GM21526 (cell line): ENCODE measurements around the gene HMGN2.
A peak's percentile ranks its signal among the peaks of the same experiment; 100 is the strongest.

Source experiments
- ATAC-seq: cut with Tn5 transposase; IDR thresholded peaks from one replicate; pipeline ENCODE4 v1.9.1; 2021; ENCODE audit warnings: moderate library complexity; ENCODE audit not compliant: unreplicated experiment, low FRiP score

Gene HMGN2

DNA sequence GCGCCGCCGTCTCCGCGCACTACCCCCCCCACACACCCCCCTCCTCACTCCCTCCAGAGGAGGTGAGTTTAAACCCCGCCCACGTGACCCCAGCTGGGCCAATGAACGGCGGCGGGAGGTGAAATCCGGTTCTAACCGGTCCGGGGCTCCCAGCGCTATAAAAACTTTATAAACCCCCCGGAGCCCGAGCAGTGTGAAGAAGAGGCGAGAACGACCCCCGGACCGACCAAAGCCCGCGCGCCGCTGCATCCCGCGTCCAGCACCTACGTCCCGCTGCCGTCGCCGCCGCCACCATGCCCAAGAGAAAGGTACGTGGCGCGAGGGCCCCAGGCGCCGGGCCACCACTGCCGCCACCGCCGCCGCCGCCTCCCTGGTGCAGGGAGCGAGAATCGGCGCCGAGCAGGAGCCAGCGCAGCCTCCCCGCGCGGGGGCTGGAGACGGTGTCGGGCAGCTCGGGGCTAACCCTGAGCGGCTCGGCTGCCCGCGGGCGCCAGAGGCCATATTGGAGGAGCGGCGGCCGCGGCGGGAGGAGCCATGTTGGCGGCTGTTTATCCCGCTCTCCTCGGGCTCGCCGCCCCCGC lies at the start of gene HMGN2:
HMGN2 (plus strand) TSS at position 121 of the 581 bp plus-strand sequence; CDS start at position 294, 173 bp downstream.
- ATAC-seq: peak; percentile 54

DNA sequence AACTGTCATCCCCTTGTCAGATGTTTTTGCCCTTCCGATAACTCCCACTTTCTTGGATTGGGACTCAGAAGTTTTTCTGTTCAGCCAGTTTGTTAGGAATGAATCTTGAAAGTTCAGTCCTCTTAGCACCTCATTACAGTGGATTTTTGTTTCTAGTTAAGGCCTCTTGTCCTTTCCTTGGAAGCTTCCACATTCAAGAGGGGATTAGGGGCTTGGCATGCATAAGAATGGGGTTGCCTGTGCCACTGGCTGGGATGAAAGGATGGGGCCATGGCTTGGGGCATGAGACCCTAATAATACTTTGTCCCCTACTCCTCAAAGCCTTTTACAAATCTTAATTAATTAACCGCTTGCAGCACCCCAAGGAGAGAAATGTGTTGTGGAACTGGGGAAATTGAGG lies 42.5 kb upstream of the HMGN2 start:
- ATAC-seq: no peak

GRCh38 chr1:26431979-26432695 lies 40.1 kb upstream of the HMGN2 start, which contains the start of gene DHDDS:
Gene DHDDS, plus strand, starts transcription at chr1:26432321. Its CDS starts 625 bp downstream, at chr1:26432946.
- ATAC-seq: peak; percentile 89

- no peak for ATAC-seq
Measured at GRCh38 chr1:26432793-26433192, 39.4 kb upstream of the HMGN2 start.

DNA sequence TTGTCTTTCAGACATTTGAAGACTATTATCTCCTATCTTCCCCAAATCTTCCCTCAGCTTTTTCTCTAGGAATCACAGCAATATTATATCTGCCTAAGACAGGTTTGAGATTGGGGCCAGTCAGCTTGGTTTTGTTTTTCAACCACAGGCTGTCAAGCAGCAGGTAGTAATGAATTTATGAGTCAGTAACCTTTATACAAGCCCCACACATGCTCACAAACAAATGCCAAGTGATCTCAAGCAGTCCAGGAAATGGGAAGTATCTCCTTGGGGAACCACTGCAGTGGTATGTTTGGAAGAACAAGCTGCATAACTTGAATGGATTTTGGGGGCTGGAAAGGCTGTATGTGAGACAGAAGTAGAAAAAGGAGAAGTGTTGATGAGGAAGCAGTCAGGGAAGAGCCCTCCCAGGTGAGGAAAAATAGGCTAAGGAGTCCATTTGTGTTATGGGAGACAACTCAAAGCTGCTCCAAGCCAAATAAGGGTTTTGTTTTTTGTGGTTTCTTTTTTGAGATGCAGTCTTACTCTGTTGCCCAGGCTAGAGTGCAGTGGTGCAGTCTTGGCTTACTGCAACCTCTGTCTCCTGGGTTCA lies 38.0 kb upstream of the HMGN2 start:
- ATAC-seq: no peak

DNA sequence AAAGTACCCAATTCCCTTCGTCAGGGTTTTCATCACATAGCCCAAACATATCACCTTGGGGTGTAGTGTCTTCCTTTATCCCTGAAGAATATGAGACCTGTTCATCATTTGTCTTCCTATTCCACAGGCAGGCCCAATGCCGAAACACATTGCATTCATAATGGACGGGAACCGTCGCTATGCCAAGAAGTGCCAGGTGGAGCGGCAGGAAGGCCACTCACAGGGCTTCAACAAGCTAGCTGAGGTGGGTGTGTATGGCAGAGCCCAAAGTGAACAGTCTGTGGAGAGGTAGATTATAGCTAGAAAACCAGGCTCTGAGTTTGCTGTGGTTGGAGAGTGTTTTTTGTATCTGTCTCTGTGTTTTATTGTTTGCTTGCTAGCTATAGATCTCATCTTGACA lies 34.2 kb upstream of the HMGN2 start:
- ATAC-seq: no peak

DNA sequence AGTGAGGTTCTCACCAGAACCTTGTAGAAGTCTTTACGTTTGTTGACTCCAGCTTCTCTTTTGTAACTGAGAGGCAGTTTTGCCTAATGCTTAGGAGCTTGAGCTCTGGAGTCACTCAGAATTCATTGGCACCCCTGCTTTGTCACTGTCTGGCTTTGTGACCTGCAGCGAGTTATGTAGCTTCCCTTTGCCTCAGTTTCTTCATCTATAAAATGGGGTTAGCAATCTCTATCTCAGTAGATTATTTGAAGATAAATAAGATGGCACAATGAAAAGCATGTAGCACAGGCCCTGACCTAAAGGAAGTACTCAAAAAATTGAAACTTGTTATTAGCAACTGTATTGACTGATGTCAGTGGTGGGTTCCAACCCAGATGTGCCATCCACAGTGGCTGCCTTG lies 32.0 kb upstream of the HMGN2 start:
- no peak for ATAC-seq

DNA sequence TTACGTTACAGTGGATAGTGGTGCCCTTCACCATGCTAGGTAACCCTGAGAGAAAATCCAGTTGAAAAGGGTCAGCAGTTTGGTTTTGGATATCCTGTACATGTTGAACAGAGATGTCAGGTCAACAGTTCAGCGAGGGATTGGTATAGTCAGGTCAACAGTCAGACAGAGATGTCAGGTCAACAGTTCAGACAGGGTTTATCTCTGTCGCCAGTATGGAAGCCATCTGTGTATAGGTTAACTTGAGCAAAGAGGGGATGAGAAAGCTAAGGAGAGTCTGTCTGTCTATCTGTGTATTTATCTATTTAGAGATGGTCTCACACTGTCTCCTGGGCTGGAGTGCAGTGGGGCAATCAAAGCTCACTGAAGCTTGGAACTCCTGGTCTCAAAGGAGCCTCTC lies 22.4 kb upstream of the HMGN2 start:
- ATAC-seq: no peak

DNA sequence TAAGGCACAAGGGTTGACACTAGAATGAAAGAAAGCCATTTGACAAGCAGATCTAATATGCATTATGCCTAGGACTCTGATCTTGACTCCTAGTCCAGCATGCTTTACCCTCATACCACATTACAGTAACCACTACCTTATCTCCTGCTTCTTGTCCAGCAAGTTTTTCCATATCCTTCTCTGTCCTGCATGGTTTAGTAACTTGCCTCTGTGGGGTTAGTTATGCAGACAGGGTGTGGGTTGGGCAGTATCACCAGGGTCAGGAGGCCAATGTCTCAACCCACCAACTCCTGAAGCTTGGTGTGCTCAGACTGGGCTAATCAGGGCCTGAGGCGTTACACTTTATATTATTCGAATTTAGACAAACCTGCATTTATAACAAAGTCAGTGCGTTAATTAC lies 21.3 kb upstream of the HMGN2 start:
- ATAC-seq: no peak

- no peak for ATAC-seq
Measured at GRCh38 chr1:26452459-26453183, 19.6 kb upstream of the HMGN2 start.

DNA sequence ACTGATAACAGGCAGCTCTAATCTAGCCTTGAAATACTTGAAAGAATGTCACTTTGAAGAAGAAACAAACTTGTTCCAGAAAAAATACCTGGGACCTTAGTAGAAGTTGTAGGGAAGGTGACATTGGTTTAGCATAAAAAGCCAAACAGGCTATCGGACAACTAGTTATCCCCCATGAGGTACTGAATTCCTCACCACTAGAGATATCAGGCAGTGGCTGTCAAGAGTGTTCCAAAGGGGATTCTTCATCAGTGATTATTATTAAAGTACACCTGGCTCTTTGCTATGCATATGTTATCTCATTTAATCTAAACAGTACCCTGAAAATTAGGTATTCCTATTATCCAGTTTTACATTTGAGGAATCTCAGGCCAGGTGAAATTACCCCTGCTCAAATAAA lies 13.1 kb upstream of the HMGN2 start:
- no peak for ATAC-seq

- ATAC-seq: no peak
Measured at GRCh38 chr1:26459573-26460031, 12.6 kb upstream of the HMGN2 start.

- no peak for ATAC-seq
Measured at GRCh38 chr1:26468911-26469310, 3.3 kb upstream of the HMGN2 start.

GRCh38 chr1:26469558-26469957 lies 2.7 kb upstream of the HMGN2 start:
- ATAC-seq: no peak

- no peak for ATAC-seq
Measured at GRCh38 chr1:26470878-26471497, 1.3 kb upstream of the HMGN2 start.

DNA sequence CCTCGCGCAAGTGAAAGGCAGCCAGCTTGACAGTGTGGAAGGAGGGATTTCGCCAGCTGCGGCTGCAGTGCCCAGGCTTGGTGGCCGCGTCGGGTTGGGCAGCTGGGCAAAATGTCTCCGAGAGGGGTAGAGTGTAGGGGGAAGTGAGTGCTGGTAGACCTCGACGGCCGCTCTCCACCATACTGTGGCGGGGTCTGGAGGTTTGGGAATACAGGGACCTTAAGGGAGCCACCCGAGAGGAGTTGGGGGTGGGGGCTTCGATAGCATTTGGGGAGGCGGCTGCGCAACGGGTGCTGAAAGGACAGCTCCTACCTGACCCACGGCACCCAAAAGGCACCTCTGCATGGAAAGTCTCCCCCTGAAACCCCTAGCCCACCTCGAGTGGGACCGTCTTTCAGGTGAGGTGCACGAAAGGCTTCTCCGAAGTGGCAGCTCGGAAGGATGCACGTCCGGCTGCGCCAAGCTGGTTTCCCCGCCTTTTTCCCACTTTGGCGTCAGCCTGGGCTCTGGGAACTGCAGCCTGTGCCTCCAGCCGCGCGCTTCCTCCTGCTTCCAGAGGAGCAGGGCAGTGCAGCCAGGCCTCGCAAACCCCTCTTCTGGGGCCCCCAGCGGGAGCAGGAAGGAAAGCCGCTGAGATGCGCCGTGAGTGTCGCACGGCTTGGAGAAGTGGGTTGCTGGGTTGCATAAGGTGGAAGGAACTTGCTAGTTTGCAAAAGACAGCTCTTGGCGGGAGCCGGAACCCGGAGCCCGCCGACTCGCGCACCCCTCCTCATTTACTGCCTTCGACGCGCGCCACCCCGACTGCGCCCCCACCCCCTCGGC lies 531 bp upstream of the HMGN2 start:
- ATAC-seq: peak; percentile 4

GRCh38 chr1:26472901-26473845 lies 933 bp downstream of the HMGN2 start:
- ATAC-seq: peak; percentile 62

DNA sequence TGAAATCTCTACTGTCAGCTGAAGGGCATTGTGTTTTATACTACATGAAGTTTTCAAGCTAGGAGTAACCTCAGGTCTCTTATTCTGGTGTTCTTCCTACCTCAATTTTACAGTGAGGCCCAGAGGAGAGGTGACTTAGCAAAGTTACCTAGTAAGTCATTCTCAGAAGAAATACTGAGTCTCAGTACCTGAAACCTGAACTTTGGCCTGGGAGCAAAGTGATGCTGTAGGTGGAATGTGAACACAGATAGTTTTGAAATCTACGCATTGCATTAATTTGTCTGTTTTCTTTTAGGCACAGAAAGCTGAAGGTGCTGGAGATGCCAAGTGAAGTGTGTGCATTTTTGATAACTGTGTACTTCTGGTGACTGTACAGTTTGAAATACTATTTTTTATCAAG lies 2.6 kb downstream of the HMGN2 start:
- ATAC-seq: no peak

GRCh38 chr1:26475989-26476388 lies 3.7 kb downstream of the HMGN2 start:
- no peak for ATAC-seq
